NCI-H526 (cell line): Measurements from ENCODE around the gene AFAP1.

Source experiments
- DNase-seq, 2 experiments: peaks; one replicate each; lab custom pipeline; 2025; lab: John Stamatoyannopoulos, UW

Gene AFAP1

GRCh38 chr4:7782783-7783182 is 156.9 kb downstream of the AFAP1 start:
- no peak for DNase-seq

GRCh38 chr4:7781993-7782392 is 157.7 kb downstream of the AFAP1 start:
- DNase-seq, result no peak

GRCh38 chr4:7781366-7781765 is 158.3 kb downstream of the AFAP1 start:
- DNase-seq, result no peak

GRCh38 chr4:7780751-7781348 is 158.8 kb downstream of the AFAP1 start:
- DNase-seq, result no peak

GRCh38 chr4:7779432-7779768 is 160.3 kb downstream of the AFAP1 start:
- no peak for DNase-seq

GRCh38 chr4:7778510-7779431 is 160.9 kb downstream of the AFAP1 start:
- no peak for DNase-seq

GRCh38 chr4:7777871-7778509 is 161.7 kb downstream of the AFAP1 start:
- DNase-seq, result no peak

GRCh38 chr4:7777017-7777710 is 162.5 kb downstream of the AFAP1 start:
- no peak for DNase-seq

- DNase-seq, result no peak
Observed at GRCh38 chr4:7775396-7775795, 164.3 kb downstream of the AFAP1 start.

- no peak for DNase-seq
Observed at GRCh38 chr4:7774301-7775294, 165.1 kb downstream of the AFAP1 start.

GRCh38 chr4:7773401-7774180 is 166.1 kb downstream of the AFAP1 start:
- no peak for DNase-seq

- DNase-seq, result no peak
Observed at GRCh38 chr4:7772711-7773385, 166.8 kb downstream of the AFAP1 start.

GRCh38 chr4:7771541-7772507 is 167.8 kb downstream of the AFAP1 start:
- DNase-seq, result peak in 1 of 2 experiments; percentile 49

- DNase-seq, result no peak
Observed at GRCh38 chr4:7771056-7771455, 168.6 kb downstream of the AFAP1 start.

GRCh38 chr4:7770224-7771050 is 169.2 kb downstream of the AFAP1 start:
- peak in 1 of 2 experiments; percentile 33 for DNase-seq

- DNase-seq, result no peak
Observed at GRCh38 chr4:7769396-7770223, 170.1 kb downstream of the AFAP1 start.

GRCh38 chr4:7768736-7769135 is 170.9 kb downstream of the AFAP1 start:
- no peak for DNase-seq
